PFSK-1 (cell line): Measurements from ENCODE around the gene OPCML.

Experiments used
- POLR2AphosphoS5 ChIP-seq: IDR thresholded peaks from 2 replicates; pipeline ENCODE4 v1.6.1; 2012; ENCODE audit warnings: low read depth, mild to moderate bottlenecking, control low read depth, low read length, moderate library complexity
- REST ChIP-seq, 2 experiments: IDR thresholded peaks; 2 replicates each; pipeline versions ENCODE4 v1.6.1 to v1.8.0; 2011 to 2012; ENCODE audit warnings: low read depth in 2 of 2, low read length in 2 of 2, control low read depth in 1 of 2, inconsistent platforms in 1 of 2, mild to moderate bottlenecking in 1 of 2, moderate library complexity in 1 of 2; ENCODE audit not compliant: insufficient read depth in 1 of 2
- SIN3A ChIP-seq: IDR thresholded peaks from 2 replicates; pipeline ENCODE4 v1.6.1; 2012; ENCODE audit warnings: mild to moderate bottlenecking, low read length, moderate library complexity, borderline replicate concordance; ENCODE audit not compliant: insufficient read depth

- no peak for TF ChIP-seq POLR2AphosphoS5
- no peak for TF ChIP-seq REST (IDR thresholded peaks at IDR 0.05; ENCODE audit: insufficient read depth in 1 of 2, low read depth in 2 of 2, low read length in 2 of 2)
- no peak for TF ChIP-seq SIN3A
Measured at GRCh38 chr11:132549001-132549400, 983.3 kb downstream of the OPCML start.
